ENCODE results near the gene CDX4.
"Not testable (repeated sequence)": the region's sequence is repeated elsewhere in the genome, so short reads cannot be mapped to it uniquely, and the experiment has no call there.

DNA sequence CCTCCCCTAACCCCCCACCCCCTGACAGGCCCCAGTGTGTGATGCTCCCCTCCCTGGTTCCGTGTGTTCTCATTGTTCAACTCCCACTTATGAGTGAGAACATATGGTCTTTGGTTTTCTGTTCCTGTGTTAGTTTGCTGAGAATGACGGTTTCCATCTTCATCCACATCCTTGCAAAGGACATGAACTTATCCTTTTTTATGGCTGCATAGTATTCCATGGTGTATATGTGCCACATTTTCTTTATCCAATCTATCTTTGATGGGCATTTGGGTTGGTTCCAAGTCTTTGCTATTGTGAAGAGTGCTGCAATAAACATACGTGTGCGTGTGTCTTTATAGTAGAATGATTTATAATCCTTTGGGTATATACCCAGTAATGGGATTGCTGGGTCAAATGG is 45.3 kb downstream of the CDX4 start:
- not testable (repeated sequence) for TF ChIP-seq CTCF (conservative IDR thresholded peaks at IDR 0.05; ENCODE audit: low read length); EZH2phosphoT487 (IDR thresholded peaks at IDR 0.05; ENCODE audit: borderline replicate concordance)

Data from Loucy (cell line).